HL-60 (cell line): ENCODE measurements around the gene PPP6R2.

Experiments
- CTCF ChIP-seq: IDR thresholded peaks from one replicate; pipeline ENCODE4 v1.5.1; 2011; ENCODE audit warnings: low read length, control low read depth, inconsistent platforms; ENCODE audit not compliant: insufficient read depth
- GABPA ChIP-seq: IDR thresholded peaks from 2 replicates; pipeline ENCODE4 v1.6.1; 2012; ENCODE audit warnings: low read depth
- POLR2AphosphoS5 ChIP-seq: IDR thresholded peaks from 2 replicates; pipeline ENCODE4 v1.6.1; 2012; ENCODE audit warnings: low read depth
- SPI1 ChIP-seq: IDR thresholded peaks from 2 replicates; pipeline ENCODE4 v1.6.1; 2012; ENCODE audit warnings: low read depth, mild to moderate bottlenecking, borderline replicate concordance
- TF ChIP-seq, protein P1 (sequence below): IDR thresholded peaks from 2 replicates; pipeline ENCODE4 v1.6.1; 2012; ENCODE audit warnings: low read depth; ENCODE audit not compliant: insufficient replicate concordance

GRCh38 chr22:50401907-50402306 lies 58.8 kb downstream of the PPP6R2 start:
- TF ChIP-seq CTCF (no peak), POLR2AphosphoS5 (no peak), SPI1 (no peak), GABPA (no peak)
- TF ChIP-seq, protein P1, sequence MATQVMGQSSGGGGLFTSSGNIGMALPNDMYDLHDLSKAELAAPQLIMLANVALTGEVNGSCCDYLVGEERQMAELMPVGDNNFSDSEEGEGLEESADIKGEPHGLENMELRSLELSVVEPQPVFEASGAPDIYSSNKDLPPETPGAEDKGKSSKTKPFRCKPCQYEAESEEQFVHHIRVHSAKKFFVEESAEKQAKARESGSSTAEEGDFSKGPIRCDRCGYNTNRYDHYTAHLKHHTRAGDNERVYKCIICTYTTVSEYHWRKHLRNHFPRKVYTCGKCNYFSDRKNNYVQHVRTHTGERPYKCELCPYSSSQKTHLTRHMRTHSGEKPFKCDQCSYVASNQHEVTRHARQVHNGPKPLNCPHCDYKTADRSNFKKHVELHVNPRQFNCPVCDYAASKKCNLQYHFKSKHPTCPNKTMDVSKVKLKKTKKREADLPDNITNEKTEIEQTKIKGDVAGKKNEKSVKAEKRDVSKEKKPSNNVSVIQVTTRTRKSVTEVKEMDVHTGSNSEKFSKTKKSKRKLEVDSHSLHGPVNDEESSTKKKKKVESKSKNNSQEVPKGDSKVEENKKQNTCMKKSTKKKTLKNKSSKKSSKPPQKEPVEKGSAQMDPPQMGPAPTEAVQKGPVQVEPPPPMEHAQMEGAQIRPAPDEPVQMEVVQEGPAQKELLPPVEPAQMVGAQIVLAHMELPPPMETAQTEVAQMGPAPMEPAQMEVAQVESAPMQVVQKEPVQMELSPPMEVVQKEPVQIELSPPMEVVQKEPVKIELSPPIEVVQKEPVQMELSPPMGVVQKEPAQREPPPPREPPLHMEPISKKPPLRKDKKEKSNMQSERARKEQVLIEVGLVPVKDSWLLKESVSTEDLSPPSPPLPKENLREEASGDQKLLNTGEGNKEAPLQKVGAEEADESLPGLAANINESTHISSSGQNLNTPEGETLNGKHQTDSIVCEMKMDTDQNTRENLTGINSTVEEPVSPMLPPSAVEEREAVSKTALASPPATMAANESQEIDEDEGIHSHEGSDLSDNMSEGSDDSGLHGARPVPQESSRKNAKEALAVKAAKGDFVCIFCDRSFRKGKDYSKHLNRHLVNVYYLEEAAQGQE, result no peak
